ENCODE results near the gene ARL15.

GRCh38 chr5:53944981-53945380, 365.4 kb downstream of the ARL15 start:
- TF ChIP-seq, protein P1, sequence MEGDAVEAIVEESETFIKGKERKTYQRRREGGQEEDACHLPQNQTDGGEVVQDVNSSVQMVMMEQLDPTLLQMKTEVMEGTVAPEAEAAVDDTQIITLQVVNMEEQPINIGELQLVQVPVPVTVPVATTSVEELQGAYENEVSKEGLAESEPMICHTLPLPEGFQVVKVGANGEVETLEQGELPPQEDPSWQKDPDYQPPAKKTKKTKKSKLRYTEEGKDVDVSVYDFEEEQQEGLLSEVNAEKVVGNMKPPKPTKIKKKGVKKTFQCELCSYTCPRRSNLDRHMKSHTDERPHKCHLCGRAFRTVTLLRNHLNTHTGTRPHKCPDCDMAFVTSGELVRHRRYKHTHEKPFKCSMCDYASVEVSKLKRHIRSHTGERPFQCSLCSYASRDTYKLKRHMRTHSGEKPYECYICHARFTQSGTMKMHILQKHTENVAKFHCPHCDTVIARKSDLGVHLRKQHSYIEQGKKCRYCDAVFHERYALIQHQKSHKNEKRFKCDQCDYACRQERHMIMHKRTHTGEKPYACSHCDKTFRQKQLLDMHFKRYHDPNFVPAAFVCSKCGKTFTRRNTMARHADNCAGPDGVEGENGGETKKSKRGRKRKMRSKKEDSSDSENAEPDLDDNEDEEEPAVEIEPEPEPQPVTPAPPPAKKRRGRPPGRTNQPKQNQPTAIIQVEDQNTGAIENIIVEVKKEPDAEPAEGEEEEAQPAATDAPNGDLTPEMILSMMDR (IDR thresholded peaks at IDR 0.05), result no peak
- no peak for TF ChIP-seq POLR2AphosphoS5 (IDR thresholded peaks at IDR 0.05)
- TF ChIP-seq POLR2A (IDR thresholded peaks at IDR 0.05), result no peak

All from sigmoid colon (tissue), 4 donors.